Colonic mucosa (tissue), 4 donors: ENCODE data around the gene CDCA5. TPM values are rescaled to one million over a fixed set of nuclear protein-coding genes. Genes with fewer than 3 reads are reported as not detected.

Source experiments
- DNase-seq: peaks from one replicate; pipeline ENCODE4 v3.0.0-alpha.2; 2020
- H3K27ac ChIP-seq: fragments of 200-600 bp; one replicate; pipeline ENCODE4 v1.8.0; 2021
- H3K27me3 ChIP-seq: fragments of 200-600 bp; one replicate; pipeline ENCODE4 v1.8.0; 2021
- H3K36me3 ChIP-seq: fragments of 200-600 bp; one replicate; pipeline ENCODE4 v1.8.0; 2021
- H3K4me1 ChIP-seq: fragments of 200-600 bp; one replicate; pipeline ENCODE4 v1.8.0; 2021; ENCODE audit warnings: mild to moderate bottlenecking
- H3K4me3 ChIP-seq: fragments of 200-600 bp; one replicate; pipeline ENCODE4 v1.8.0; 2021
- H3K9ac ChIP-seq, 2 donors: one replicate each; pipeline ENCODE4 v1.7.0; 2013; ENCODE audit warnings: control low read depth in 2 of 2, low read depth in 2 of 2, low read length in 2 of 2
- H3K9me3 ChIP-seq: fragments of 200-600 bp; one replicate; pipeline ENCODE4 v1.8.0; 2021
- CTCF ChIP-seq: fragments of 200-600 bp; IDR thresholded peaks from one replicate; pipeline ENCODE4 v1.8.0; 2022; ENCODE audit warnings: antibody characterized with exemption, mild to moderate bottlenecking
- intact Hi-C: fragments of 100-400 bp; cut with DNase I; formaldehyde crosslinking; loops from one replicate; pipeline ENCODE4 v1.14.1; 2022
- total RNA-seq, 2 donors: library from RNA; stranded (reverse); fragmentation: NEBNext Ultra II Directional in 1 of 2; extraction: Animal tissue kit (Norgen Biotek cat#: 25700) in 1 of 2; gene quantifications; one replicate each; pipeline ENCODE4 v1.2.1, GENCODE V29; 2021
- donor health status: healthy.
- donor health status: DM: no; HTN: no; CAD: no.
- donor health status: DM: no; HTN: no; CAD: no.

Gene CDCA5
- total RNA-seq, 2 donors from 2014 or later, result 9.7 to 51.7 TPM

- no peak overlapping the region for H3K27ac ChIP-seq
- H3K9ac ChIP-seq, result no peak overlapping the region
- intact Hi-C loops, result no loop called here
- H3K27me3 ChIP-seq, result no peaks in the 10 kb centered on the region
- DNase-seq, result no peak
- H3K36me3 ChIP-seq, result no peaks in the 10 kb centered on the region
- H3K4me1 ChIP-seq, result no peaks in the 10 kb centered on the region
- H3K9me3 ChIP-seq, result no peaks in the 10 kb centered on the region
- TF ChIP-seq CTCF, result no peak
- H3K4me3 ChIP-seq, result no peak overlapping the region
These were observed 14.6 kb downstream of the CDCA5 start for GRCh38 chr11:65069217-65069616.

GRCh38 chr11:65067446-65067845 lies 16.4 kb downstream of the CDCA5 start:
- H3K4me1 ChIP-seq, result no peaks in the 10 kb centered on the region
- DNase-seq, result no peak
- no peaks in the 10 kb centered on the region for H3K27me3 ChIP-seq
- TF ChIP-seq CTCF, result no peak
- H3K27ac ChIP-seq, result no peak overlapping the region
- intact Hi-C loops, result no loop called here
- no peak overlapping the region for H3K9ac ChIP-seq
- H3K36me3 ChIP-seq, result no peaks in the 10 kb centered on the region
- H3K4me3 ChIP-seq, result no peak overlapping the region
- H3K9me3 ChIP-seq, result no peaks in the 10 kb centered on the region

- H3K4me3 ChIP-seq, result no peak overlapping the region
- no peak overlapping the region for H3K9ac ChIP-seq
- no peaks in the 10 kb centered on the region for H3K4me1 ChIP-seq
- H3K27ac ChIP-seq, result no peak overlapping the region
- DNase-seq, result no peak
- no peak for TF ChIP-seq CTCF
- H3K36me3 ChIP-seq, result no peaks in the 10 kb centered on the region
- H3K27me3 ChIP-seq, result no peaks in the 10 kb centered on the region
- intact Hi-C loops, result no loop called here
- no peaks in the 10 kb centered on the region for H3K9me3 ChIP-seq
These were observed 17.0 kb downstream of the CDCA5 start for GRCh38 chr11:65066805-65067291.

GRCh38 chr11:65066315-65066714 lies 17.5 kb downstream of the CDCA5 start:
- no peaks in the 10 kb centered on the region for H3K27me3 ChIP-seq
- no peaks in the 10 kb centered on the region for H3K36me3 ChIP-seq
- H3K27ac ChIP-seq, result no peak overlapping the region
- no peak for DNase-seq
- TF ChIP-seq CTCF, result no peak
- H3K9me3 ChIP-seq, result no peaks in the 10 kb centered on the region
- H3K9ac ChIP-seq, result no peak overlapping the region
- H3K4me3 ChIP-seq, result no peak overlapping the region
- H3K4me1 ChIP-seq, result no peaks in the 10 kb centered on the region
- intact Hi-C loops, result no loop called here

- intact Hi-C loops, result no loop called here
- no peaks in the 10 kb centered on the region for H3K9me3 ChIP-seq
- H3K9ac ChIP-seq, result no peak overlapping the region
- no peak for TF ChIP-seq CTCF
- no peak overlapping the region for H3K4me3 ChIP-seq
- DNase-seq, result no peak
- no peaks in the 10 kb centered on the region for H3K27me3 ChIP-seq
- no peaks in the 10 kb centered on the region for H3K36me3 ChIP-seq
- H3K4me1 ChIP-seq, result no peaks in the 10 kb centered on the region
- H3K27ac ChIP-seq, result no peak overlapping the region
These were observed 18.0 kb downstream of the CDCA5 start for GRCh38 chr11:65065851-65066250.

GRCh38 chr11:65064847-65065240 lies 19.0 kb downstream of the CDCA5 start:
- no peaks in the 10 kb centered on the region for H3K4me1 ChIP-seq
- TF ChIP-seq CTCF, result no peak
- no peaks in the 10 kb centered on the region for H3K9me3 ChIP-seq
- no peaks in the 10 kb centered on the region for H3K27me3 ChIP-seq
- no peak overlapping the region for H3K4me3 ChIP-seq
- DNase-seq, result no peak
- intact Hi-C loops, result no loop called here
- H3K27ac ChIP-seq, result no peak overlapping the region
- H3K9ac ChIP-seq, result no peak overlapping the region
- H3K36me3 ChIP-seq, result no peaks in the 10 kb centered on the region
